DMS79 (cell line): ENCODE measurements around the gene SPATA24.
A peak's percentile ranks its signal among the peaks of the same experiment; 100 is the strongest.
"Not testable (repeated sequence)": the region's sequence is repeated elsewhere in the genome, so short reads cannot be mapped to it uniquely, and the experiment has no call there.

Experiments
- DNase-seq: peaks from one replicate; lab custom pipeline; 2025; lab: John Stamatoyannopoulos, UW

SPATA24 gene

GRCh38 chr5:139416651-139417050, 12.8 kb upstream of the SPATA24 start:
- DNase-seq: no peak

GRCh38 chr5:139415869-139416268, 12.0 kb upstream of the SPATA24 start:
- no peak for DNase-seq

- no peak for DNase-seq
These were observed 11.5 kb upstream of the SPATA24 start for GRCh38 chr5:139415221-139415861.

- DNase-seq: no peak
These were observed 10.8 kb upstream of the SPATA24 start for GRCh38 chr5:139414581-139415130.

GRCh38 chr5:139413963-139414362, 10.1 kb upstream of the SPATA24 start:
- DNase-seq: no peak

- no peak for DNase-seq
These were observed 9.3 kb upstream of the SPATA24 start for GRCh38 chr5:139413153-139413552.

GRCh38 chr5:139410993-139411828, 7.3 kb upstream of the SPATA24 start:
- no peak for DNase-seq

GRCh38 chr5:139410121-139410992, 6.5 kb upstream of the SPATA24 start:
- no peak for DNase-seq

- DNase-seq: not testable (repeated sequence)
These were observed 5.2 kb upstream of the SPATA24 start for GRCh38 chr5:139409116-139409515.

- DNase-seq: no peak
These were observed 4.3 kb upstream of the SPATA24 start for GRCh38 chr5:139408191-139408590.

GRCh38 chr5:139407517-139407916, 3.6 kb upstream of the SPATA24 start:
- no peak for DNase-seq

- DNase-seq: no peak
These were observed 3.1 kb upstream of the SPATA24 start for GRCh38 chr5:139406963-139407362.

- peak; percentile 11 for DNase-seq
These were observed 573 bp upstream of the SPATA24 start for GRCh38 chr5:139404484-139404840.

GRCh38 chr5:139403418-139403786, 487 bp downstream of the SPATA24 start:
- no peak for DNase-seq

GRCh38 chr5:139402561-139403158, 1.2 kb downstream of the SPATA24 start:
- DNase-seq: no peak

GRCh38 chr5:139401546-139401945, 2.3 kb downstream of the SPATA24 start:
- DNase-seq: no peak

- no peak for DNase-seq
These were observed 4.3 kb downstream of the SPATA24 start for GRCh38 chr5:139399501-139400121.

- DNase-seq: no peak
These were observed 6.0 kb downstream of the SPATA24 start for GRCh38 chr5:139397921-139398320.

GRCh38 chr5:139396691-139397090, 7.2 kb downstream of the SPATA24 start:
- no peak for DNase-seq

- no peak for DNase-seq
These were observed 7.8 kb downstream of the SPATA24 start for GRCh38 chr5:139395844-139396640.
